A549 (cell line): Measurements from ENCODE around the gene PIWIL4. TPM values are rescaled to one million over a fixed set of nuclear protein-coding genes. Genes with fewer than 3 reads are reported as not detected.

ENCODE experiments used
- ATAC-seq, 2 experiments: fragments of 200-7000 bp in 1 of 2; fragments of >200 bp in 1 of 2; cut with Nextera tagmentation in 1 of 2; cut with Tn5 transposase in 1 of 2; 3 replicates each; pipeline versions ENCODE4 v1.8.0 to v1.9.1; 2018 to 2020; ENCODE audit warnings: mild to moderate bottlenecking in 1 of 2, moderate library complexity in 1 of 2
- CTCF ChIA-PET: fragments of 300-600 bp; sonication (Branson Sonifier 250); formaldehyde crosslinking; extraction: SDS; loops from one replicate; lab custom pipeline; 2021; ENCODE audit warnings: antibody characterized with exemption, inconsistent platforms; lab: Yijun Ruan, JAX
- POLR2A ChIA-PET: fragments of 350-600 bp; formaldehyde crosslinking; extraction: SDS; loops from one replicate; lab custom pipeline; 2021; ENCODE audit warnings: antibody characterized with exemption, inconsistent platforms; lab: Yijun Ruan, JAX
- DNase-seq, 2 experiments: peaks; one replicate each; pipeline versions ENCODE4 v3.0.0 to v3.0.0-alpha.2; 2011 to 2016; ENCODE audit warnings: low read depth in 1 of 2, low spot score in 1 of 2
- FAIRE-seq: peaks from 2 replicates; lab custom pipeline; 2011; peaks lifted over from hg19 to GRCh38; lab: Jason Lieb, UNC
- H3K27ac ChIP-seq, 2 experiments: fragments of >200 bp; sonication (Bioruptor Twin); formaldehyde crosslinking; 3 replicates each; pipeline ENCODE4 v1.5.1; 2016 to 2017
- H3K4me1 ChIP-seq: fragments of >200 bp; sonication (Bioruptor Twin); formaldehyde crosslinking; 3 replicates; pipeline ENCODE4 v1.6.1; 2016
- H3K4me2 ChIP-seq: fragments of >200 bp; sonication (Bioruptor Twin); formaldehyde crosslinking; 3 replicates; pipeline ENCODE4 v1.6.1; 2016
- H3K4me3 ChIP-seq: fragments of >200 bp; sonication (Bioruptor Twin); formaldehyde crosslinking; 3 replicates; pipeline ENCODE4 v1.5.1; 2016
- H3K9me3 ChIP-seq: fragments of >200 bp; sonication (Bioruptor Twin); formaldehyde crosslinking; 3 replicates; pipeline ENCODE4 v1.6.1; 2016
- BHLHE40 ChIP-seq: IDR thresholded peaks from 2 replicates; pipeline ENCODE4 v1.6.1; 2012; ENCODE audit warnings: low read depth, low read length, inconsistent platforms
- CBX8 ChIP-seq: fragments of 200-600 bp; sonication (generic); IDR thresholded peaks from 2 replicates; pipeline ENCODE4 v1.6.1; 2016
- CEBPB ChIP-seq, 2 experiments: fragments of >200 bp in 1 of 2; sonication (Bioruptor Twin) in 1 of 2; formaldehyde crosslinking in 1 of 2; IDR thresholded peaks; 2 replicates each; pipeline ENCODE4 v1.6.1; 2012 to 2016
- CHD2 ChIP-seq: fragments of 150-350 bp; IDR thresholded peaks from 2 replicates; pipeline ENCODE4 v1.6.1; 2014; ENCODE audit warnings: low read length; ENCODE audit not compliant: partially characterized antibody
- CHD4 ChIP-seq: fragments of 200-600 bp; sonication (generic); IDR thresholded peaks from 2 replicates; pipeline ENCODE4 v1.6.1; 2016; ENCODE audit warnings: antibody characterized with exemption, mild to moderate bottlenecking, borderline replicate concordance
- FOSB ChIP-seq: fragments of 250-450 bp; sonication (Bioruptor Pico); IDR thresholded peaks from 2 replicates; pipeline ENCODE4 v1.5.0; 2020; ENCODE audit warnings: mild to moderate bottlenecking, moderate library complexity
- FOSL2 ChIP-seq, 2 experiments: fragments of 450-650 bp in 1 of 2; fragments of >200 bp in 1 of 2; sonication (Bioruptor Twin) in 1 of 2; formaldehyde crosslinking; IDR thresholded peaks; 2 replicates each; pipeline versions ENCODE4 v1.5.0 to v1.6.1; 2016 to 2020; ENCODE audit warnings: mild to moderate bottlenecking in 1 of 2, moderate library complexity in 1 of 2
- GATA3 ChIP-seq: IDR thresholded peaks from 2 replicates; pipeline ENCODE4 v1.6.1; 2012; ENCODE audit warnings: borderline replicate concordance
- HOXA7 ChIP-seq: fragments of 250-450 bp; sonication (Bioruptor Pico); IDR thresholded peaks from 2 replicates; pipeline ENCODE4 v1.5.0; 2020; ENCODE audit warnings: mild to moderate bottlenecking, moderate library complexity
- HOXB13 ChIP-seq: fragments of 250-450 bp; sonication (Bioruptor Pico); IDR thresholded peaks from 2 replicates; pipeline ENCODE4 v1.5.0; 2020; ENCODE audit warnings: low read depth, mild to moderate bottlenecking, moderate library complexity
- HOXB5 ChIP-seq: fragments of 250-450 bp; sonication (Bioruptor Pico); IDR thresholded peaks from 2 replicates; pipeline ENCODE4 v1.5.0; 2020; ENCODE audit warnings: mild to moderate bottlenecking, moderate library complexity
- JUN ChIP-seq, 2 experiments: fragments of >200 bp; sonication (Bioruptor Twin); formaldehyde crosslinking; IDR thresholded peaks; 2 replicates in 1 of 2; 3 replicates in 1 of 2; pipeline ENCODE4 v1.6.1; 2016 to 2017
- KDM1A ChIP-seq: fragments of 200-600 bp; sonication (generic); IDR thresholded peaks from 2 replicates; pipeline ENCODE4 v1.6.1; 2016; ENCODE audit warnings: low read depth, mild to moderate bottlenecking
- MAFK ChIP-seq: fragments of 450-650 bp; IDR thresholded peaks from 2 replicates; pipeline ENCODE4 v1.6.1; 2014; ENCODE audit not compliant: partially characterized antibody
- MYC ChIP-seq: IDR thresholded peaks from 2 replicates; pipeline ENCODE4 v1.6.1; 2012; ENCODE audit warnings: mild to moderate bottlenecking, inconsistent platforms, low read length, improper control_type of control experiment, borderline replicate concordance
- NPAS2 ChIP-seq: fragments of 250-450 bp; sonication (Bioruptor Pico); IDR thresholded peaks from 2 replicates; pipeline ENCODE4 v1.8.0; 2022; ENCODE audit warnings: mild to moderate bottlenecking, moderate library complexity, borderline replicate concordance
- POLR2AphosphoS2 ChIP-seq: conservative IDR thresholded peaks from 2 replicates; pipeline ENCODE4 v1.6.1; 2012; ENCODE audit warnings: low read length, improper control_type of control experiment, inconsistent platforms
- RARB ChIP-seq: fragments of 250-450 bp; sonication (Bioruptor Pico); IDR thresholded peaks from 2 replicates; pipeline ENCODE4 v1.8.0; 2021; ENCODE audit warnings: mild to moderate bottlenecking, moderate library complexity
- RCOR1 ChIP-seq: fragments of 150-350 bp; IDR thresholded peaks from 2 replicates; pipeline ENCODE4 v1.6.1; 2014; ENCODE audit warnings: antibody characterized with exemption, low read length, low read depth
- SMC3 ChIP-seq: fragments of >200 bp; sonication (Bioruptor Twin); formaldehyde crosslinking; IDR thresholded peaks from 3 replicates; pipeline ENCODE4 v1.6.1; 2018; ENCODE audit warnings: inconsistent platforms
- TFCP2L1 ChIP-seq: fragments of 250-450 bp; sonication (Bioruptor Pico); IDR thresholded peaks from 2 replicates; pipeline ENCODE4 v1.5.0; 2021; ENCODE audit warnings: mild to moderate bottlenecking
- TP53 ChIP-seq: fragments of 250-450 bp; sonication (Bioruptor Pico); IDR thresholded peaks from 2 replicates; pipeline ENCODE4 v1.5.0; 2021; ENCODE audit warnings: mild to moderate bottlenecking, moderate library complexity
- ZC3H11A ChIP-seq: fragments of 450-650 bp; IDR thresholded peaks from 2 replicates; pipeline ENCODE4 v1.6.1; 2014; ENCODE audit warnings: antibody characterized with exemption, mild to moderate bottlenecking
- ZFP36 ChIP-seq: fragments of 450-650 bp; IDR thresholded peaks from 2 replicates; pipeline ENCODE4 v1.6.1; 2014; ENCODE audit warnings: borderline replicate concordance; ENCODE audit not compliant: partially characterized antibody
- WGBS: methylation state at CpG from one replicate; pipeline ENCODE4 v1.1.6; 2017; ENCODE audit errors: missing lambda C conversion rate; 5-methylcytosine and 5-hydroxymethylcytosine counted together
- polyA plus RNA-seq, 4 experiments: library from polyadenylated mRNA; depleted of rRNA in 3 of 4; stranded (reverse); fragments of >200 nt; fragmentation: RNase III in 1 of 4; extraction: RNeasy Plus Mini Kit Qiagen cat#74134 plus additional on column Dnase treatment in 1 of 4; gene quantifications; 2 replicates in 3 of 4; 3 replicates in 1 of 4; pipeline ENCODE4 v1.2.3, GENCODE V29; 2011 to 2017
- TF ChIP-seq, protein P1 (sequence below): fragments of >200 bp; sonication (Bioruptor Twin); formaldehyde crosslinking; IDR thresholded peaks from 3 replicates; pipeline ENCODE4 v1.5.1; 2016
- TF ChIP-seq, protein P2 (sequence below): fragments of >200 bp; sonication (Bioruptor Twin); formaldehyde crosslinking; IDR thresholded peaks from 2 replicates; pipeline ENCODE4 v1.6.1; 2016
- TF ChIP-seq, protein P3 (sequence below): IDR thresholded peaks from 2 replicates; pipeline ENCODE4 v1.6.1; 2012
- TF ChIP-seq, protein P4 (sequence below): fragments of 200-600 bp; sonication (generic); IDR thresholded peaks from 2 replicates; pipeline ENCODE4 v1.6.1; 2016; ENCODE audit warnings: antibody characterized with exemption, mild to moderate bottlenecking, moderate library complexity
- TF ChIP-seq, protein P5 (sequence below): fragments of 250-450 bp; sonication (Bioruptor Pico); IDR thresholded peaks from 2 replicates; pipeline ENCODE4 v1.5.0; 2021; ENCODE audit warnings: mild to moderate bottlenecking, moderate library complexity, borderline replicate concordance

PIWIL4 gene
- polyA plus RNA-seq, 2 of the 4 experiments (the other 2 are of a cell fraction), result 0.28 to 0.35 TPM

DNA sequence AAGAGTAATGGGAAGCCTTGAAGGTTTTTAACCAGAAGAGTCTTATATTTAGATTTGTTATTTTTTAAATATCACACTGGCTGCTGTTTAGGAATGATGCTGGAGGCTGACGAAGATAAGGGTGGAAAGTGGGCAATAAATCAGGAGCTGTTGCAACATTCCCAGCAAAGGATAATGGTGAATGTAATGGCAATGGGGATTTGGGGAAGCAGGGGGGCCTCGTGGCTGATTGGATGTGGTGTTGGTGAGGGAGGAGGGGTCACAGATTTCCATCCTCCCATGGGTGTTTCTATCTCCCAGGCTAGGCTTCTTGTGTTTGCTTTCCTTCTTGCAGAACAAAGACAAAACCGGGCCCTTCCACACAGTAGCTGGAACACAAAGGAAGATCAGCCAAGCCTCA, 80.8 kb downstream of the PIWIL4 start:
- no peak overlapping the region for H3K27ac ChIP-seq
- FAIRE-seq, result no peak
- no peak overlapping the region for H3K4me3 ChIP-seq
- H3K4me1 ChIP-seq, result no peaks in the 10 kb centered on the region
- 50% methylated on average over 3 of the region's 3 CpGs for WGBS
- H3K4me2 ChIP-seq, result no peak overlapping the region
- ChIA-PET CTCF (no interaction called here), POLR2A (no interaction called here)
- ATAC-seq, result no peak
- DNase-seq, result no peak
- no peaks in the 10 kb centered on the region for H3K9me3 ChIP-seq
- TF ChIP-seq ZC3H11A, result no peak
- TF ChIP-seq GATA3, result no peak
- no peak for TF ChIP-seq BHLHE40
- TF ChIP-seq HOXA7, result no peak
- no peak for TF ChIP-seq MAFK
- no peak for TF ChIP-seq TP53 (CRISPR knock-in tag)
- no peak for TF ChIP-seq CHD2
- no peak for TF ChIP-seq RCOR1

DNA sequence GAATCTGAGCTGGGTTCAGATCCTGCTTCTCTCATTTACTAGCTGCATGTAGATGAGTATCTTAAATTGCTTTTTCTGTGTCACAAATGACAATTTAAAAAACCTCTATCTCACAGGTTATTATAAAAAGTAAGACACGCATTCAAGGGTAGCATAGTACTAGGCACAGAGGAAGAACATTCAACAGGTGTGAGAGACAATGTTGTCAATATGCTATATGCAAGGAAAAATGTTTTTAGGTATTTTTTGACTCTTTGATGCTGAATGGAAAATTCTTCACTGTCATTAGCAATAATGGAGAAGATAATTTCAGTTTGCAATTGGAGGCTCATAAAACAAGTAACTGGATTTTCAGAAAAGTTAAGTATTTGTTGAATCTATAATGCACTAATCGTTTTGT, 81.6 kb downstream of the PIWIL4 start:
- H3K4me2 ChIP-seq, result no peak overlapping the region
- FAIRE-seq, result no peak
- H3K9me3 ChIP-seq, result no peaks in the 10 kb centered on the region
- H3K4me1 ChIP-seq, result no peaks in the 10 kb centered on the region
- ChIA-PET CTCF (no interaction called here), POLR2A (no interaction called here)
- no peak overlapping the region for H3K27ac ChIP-seq
- no peak overlapping the region for H3K4me3 ChIP-seq
- 56% methylated on average over 2 of the region's 2 CpGs for WGBS
- ATAC-seq, result no peak
- no peak for DNase-seq
- TF ChIP-seq, protein P1, sequence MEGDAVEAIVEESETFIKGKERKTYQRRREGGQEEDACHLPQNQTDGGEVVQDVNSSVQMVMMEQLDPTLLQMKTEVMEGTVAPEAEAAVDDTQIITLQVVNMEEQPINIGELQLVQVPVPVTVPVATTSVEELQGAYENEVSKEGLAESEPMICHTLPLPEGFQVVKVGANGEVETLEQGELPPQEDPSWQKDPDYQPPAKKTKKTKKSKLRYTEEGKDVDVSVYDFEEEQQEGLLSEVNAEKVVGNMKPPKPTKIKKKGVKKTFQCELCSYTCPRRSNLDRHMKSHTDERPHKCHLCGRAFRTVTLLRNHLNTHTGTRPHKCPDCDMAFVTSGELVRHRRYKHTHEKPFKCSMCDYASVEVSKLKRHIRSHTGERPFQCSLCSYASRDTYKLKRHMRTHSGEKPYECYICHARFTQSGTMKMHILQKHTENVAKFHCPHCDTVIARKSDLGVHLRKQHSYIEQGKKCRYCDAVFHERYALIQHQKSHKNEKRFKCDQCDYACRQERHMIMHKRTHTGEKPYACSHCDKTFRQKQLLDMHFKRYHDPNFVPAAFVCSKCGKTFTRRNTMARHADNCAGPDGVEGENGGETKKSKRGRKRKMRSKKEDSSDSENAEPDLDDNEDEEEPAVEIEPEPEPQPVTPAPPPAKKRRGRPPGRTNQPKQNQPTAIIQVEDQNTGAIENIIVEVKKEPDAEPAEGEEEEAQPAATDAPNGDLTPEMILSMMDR, result no peak
- TF ChIP-seq CEBPB (IDR thresholded peaks at IDR 0.05) (no peak), NPAS2 (CRISPR knock-in tag) (no peak), POLR2AphosphoS2 (no peak), CHD4 (no peak), HOXB13 (CRISPR knock-in tag) (no peak), TFCP2L1 (CRISPR knock-in tag) (no peak), RCOR1 (no peak)
- TF ChIP-seq, protein P2, sequence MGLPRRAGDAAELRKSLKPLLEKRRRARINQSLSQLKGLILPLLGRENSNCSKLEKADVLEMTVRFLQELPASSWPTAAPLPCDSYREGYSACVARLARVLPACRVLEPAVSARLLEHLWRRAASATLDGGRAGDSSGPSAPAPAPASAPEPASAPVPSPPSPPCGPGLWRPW, result no peak
- TF ChIP-seq, protein P3, sequence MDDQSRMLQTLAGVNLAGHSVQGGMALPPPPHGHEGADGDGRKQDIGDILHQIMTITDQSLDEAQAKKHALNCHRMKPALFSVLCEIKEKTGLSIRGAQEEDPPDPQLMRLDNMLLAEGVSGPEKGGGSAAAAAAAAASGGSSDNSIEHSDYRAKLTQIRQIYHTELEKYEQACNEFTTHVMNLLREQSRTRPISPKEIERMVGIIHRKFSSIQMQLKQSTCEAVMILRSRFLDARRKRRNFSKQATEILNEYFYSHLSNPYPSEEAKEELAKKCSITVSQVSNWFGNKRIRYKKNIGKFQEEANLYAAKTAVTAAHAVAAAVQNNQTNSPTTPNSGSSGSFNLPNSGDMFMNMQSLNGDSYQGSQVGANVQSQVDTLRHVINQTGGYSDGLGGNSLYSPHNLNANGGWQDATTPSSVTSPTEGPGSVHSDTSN, result no peak
- TF ChIP-seq, all 56 proteins: peak for 0

DNA sequence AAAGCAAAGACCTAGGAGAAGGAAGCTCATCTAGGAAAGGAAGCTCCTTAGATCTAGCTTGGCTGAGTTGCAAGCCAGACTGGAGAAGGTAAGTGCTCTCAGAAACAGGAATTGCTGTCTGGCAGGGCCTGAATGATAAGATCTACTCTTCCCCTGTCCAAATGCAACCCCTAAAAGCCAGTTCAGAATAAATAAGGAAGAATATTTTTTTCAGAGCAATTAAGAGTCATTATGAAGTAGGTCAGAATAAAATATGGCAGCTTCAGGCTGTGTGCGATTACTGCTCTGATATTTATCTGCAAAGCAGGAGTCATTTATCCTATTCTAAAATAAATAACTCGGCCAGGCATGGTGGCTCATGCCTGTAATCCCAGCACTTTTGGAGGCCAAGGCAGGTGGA, 82.1 kb downstream of the PIWIL4 start:
- Histone ChIP-seq H3K4me1 (no peaks in the 10 kb centered on the region), H3K27ac (no peak overlapping the region), H3K4me2 (no peak overlapping the region), H3K9me3 (no peaks in the 10 kb centered on the region), H3K4me3 (no peak overlapping the region)
- ChIA-PET POLR2A (no interaction called here), CTCF (no interaction called here)
- FAIRE-seq (no peak), DNase-seq (no peak), ATAC-seq (no peak)
- 79% methylated on average over 2 of the region's 2 CpGs for WGBS
- no peak for TF ChIP-seq FOSB (CRISPR knock-in tag)
- no peak for TF ChIP-seq FOSL2 (IDR thresholded peaks at IDR 0.05)
- no peak for TF ChIP-seq FOSL2 (CRISPR knock-in tag; IDR thresholded peaks at IDR 0.05)
- no peak for TF ChIP-seq JUN (IDR thresholded peaks at IDR 0.05)
- TF ChIP-seq, protein P4, sequence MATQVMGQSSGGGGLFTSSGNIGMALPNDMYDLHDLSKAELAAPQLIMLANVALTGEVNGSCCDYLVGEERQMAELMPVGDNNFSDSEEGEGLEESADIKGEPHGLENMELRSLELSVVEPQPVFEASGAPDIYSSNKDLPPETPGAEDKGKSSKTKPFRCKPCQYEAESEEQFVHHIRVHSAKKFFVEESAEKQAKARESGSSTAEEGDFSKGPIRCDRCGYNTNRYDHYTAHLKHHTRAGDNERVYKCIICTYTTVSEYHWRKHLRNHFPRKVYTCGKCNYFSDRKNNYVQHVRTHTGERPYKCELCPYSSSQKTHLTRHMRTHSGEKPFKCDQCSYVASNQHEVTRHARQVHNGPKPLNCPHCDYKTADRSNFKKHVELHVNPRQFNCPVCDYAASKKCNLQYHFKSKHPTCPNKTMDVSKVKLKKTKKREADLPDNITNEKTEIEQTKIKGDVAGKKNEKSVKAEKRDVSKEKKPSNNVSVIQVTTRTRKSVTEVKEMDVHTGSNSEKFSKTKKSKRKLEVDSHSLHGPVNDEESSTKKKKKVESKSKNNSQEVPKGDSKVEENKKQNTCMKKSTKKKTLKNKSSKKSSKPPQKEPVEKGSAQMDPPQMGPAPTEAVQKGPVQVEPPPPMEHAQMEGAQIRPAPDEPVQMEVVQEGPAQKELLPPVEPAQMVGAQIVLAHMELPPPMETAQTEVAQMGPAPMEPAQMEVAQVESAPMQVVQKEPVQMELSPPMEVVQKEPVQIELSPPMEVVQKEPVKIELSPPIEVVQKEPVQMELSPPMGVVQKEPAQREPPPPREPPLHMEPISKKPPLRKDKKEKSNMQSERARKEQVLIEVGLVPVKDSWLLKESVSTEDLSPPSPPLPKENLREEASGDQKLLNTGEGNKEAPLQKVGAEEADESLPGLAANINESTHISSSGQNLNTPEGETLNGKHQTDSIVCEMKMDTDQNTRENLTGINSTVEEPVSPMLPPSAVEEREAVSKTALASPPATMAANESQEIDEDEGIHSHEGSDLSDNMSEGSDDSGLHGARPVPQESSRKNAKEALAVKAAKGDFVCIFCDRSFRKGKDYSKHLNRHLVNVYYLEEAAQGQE, result no peak
- TF ChIP-seq RARB (CRISPR knock-in tag), result no peak
- TF ChIP-seq KDM1A, result no peak
- no peak for TF ChIP-seq MYC
- no peak for TF ChIP-seq CBX8
- TF ChIP-seq ZFP36, result no peak
- no peak for TF ChIP-seq SMC3
- no peak for TF ChIP-seq HOXB5
- TF ChIP-seq, protein P5, sequence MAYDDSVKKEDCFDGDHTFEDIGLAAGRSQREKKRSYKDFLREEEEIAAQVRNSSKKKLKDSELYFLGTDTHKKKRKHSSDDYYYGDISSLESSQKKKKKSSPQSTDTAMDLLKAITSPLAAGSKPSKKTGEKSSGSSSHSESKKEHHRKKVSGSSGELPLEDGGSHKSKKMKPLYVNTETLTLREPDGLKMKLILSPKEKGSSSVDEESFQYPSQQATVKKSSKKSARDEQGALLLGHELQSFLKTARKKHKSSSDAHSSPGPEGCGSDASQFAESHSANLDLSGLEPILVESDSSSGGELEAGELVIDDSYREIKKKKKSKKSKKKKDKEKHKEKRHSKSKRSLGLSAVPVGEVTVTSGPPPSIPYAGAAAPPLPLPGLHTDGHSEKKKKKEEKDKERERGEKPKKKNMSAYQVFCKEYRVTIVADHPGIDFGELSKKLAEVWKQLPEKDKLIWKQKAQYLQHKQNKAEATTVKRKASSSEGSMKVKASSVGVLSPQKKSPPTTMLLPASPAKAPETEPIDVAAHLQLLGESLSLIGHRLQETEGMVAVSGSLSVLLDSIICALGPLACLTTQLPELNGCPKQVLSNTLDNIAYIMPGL (CRISPR knock-in tag), result no peak
